Measurements from ENCODE around the gene USP24.

USP24 gene

GRCh38 chr1:55067914-55068313, 147.2 kb downstream of the USP24 start:
- no peak for DNase-seq (ENCODE audit: low read depth in 3 of 3)

- no peak for DNase-seq (ENCODE audit: low read depth in 3 of 3)
Measured at GRCh38 chr1:55067022-55067778, 148.0 kb downstream of the USP24 start.

GRCh38 chr1:55065648-55066047, 149.5 kb downstream of the USP24 start:
- DNase-seq (ENCODE audit: low read depth in 3 of 3), result no peak

- no peak for DNase-seq (ENCODE audit: low read depth in 3 of 3)
Measured at GRCh38 chr1:55064861-55065263, 150.3 kb downstream of the USP24 start.

GRCh38 chr1:55064071-55064581, 151.0 kb downstream of the USP24 start:
- no peak for DNase-seq (ENCODE audit: low read depth in 3 of 3)

- DNase-seq (ENCODE audit: low read depth in 3 of 3), result no peak
Measured at GRCh38 chr1:55063577-55063942, 151.6 kb downstream of the USP24 start.

GRCh38 chr1:55062801-55063576, 152.2 kb downstream of the USP24 start:
- no peak for DNase-seq (ENCODE audit: low read depth in 3 of 3)

GRCh38 chr1:55061706-55062321, 153.3 kb downstream of the USP24 start:
- DNase-seq (ENCODE audit: low read depth in 3 of 3), result no peak

- no peak for DNase-seq (ENCODE audit: low read depth in 3 of 3)
Measured at GRCh38 chr1:55061000-55061705, 154.0 kb downstream of the USP24 start.

GRCh38 chr1:55060133-55060999, 154.8 kb downstream of the USP24 start:
- DNase-seq (ENCODE audit: low read depth in 3 of 3), result no peak

- no peak for DNase-seq (ENCODE audit: low read depth in 3 of 3)
Measured at GRCh38 chr1:55059302-55060132, 155.6 kb downstream of the USP24 start.

GRCh38 chr1:55057956-55058298, 157.2 kb downstream of the USP24 start:
- DNase-seq (ENCODE audit: low read depth in 3 of 3), result no peak

- no peak for DNase-seq (ENCODE audit: low read depth in 3 of 3)
Measured at GRCh38 chr1:55057270-55057955, 157.8 kb downstream of the USP24 start.

- no peak for DNase-seq (ENCODE audit: low read depth in 3 of 3)
Measured at GRCh38 chr1:55056632-55056992, 158.6 kb downstream of the USP24 start.

- DNase-seq (ENCODE audit: low read depth in 3 of 3), result no peak
Measured at GRCh38 chr1:55055951-55056631, 159.1 kb downstream of the USP24 start.

GRCh38 chr1:55055084-55055882, 159.9 kb downstream of the USP24 start:
- no peak for DNase-seq (ENCODE audit: low read depth in 3 of 3)

- DNase-seq (ENCODE audit: low read depth in 3 of 3), result no peak
Measured at GRCh38 chr1:55054396-55054795, 160.8 kb downstream of the USP24 start.

- no peak for DNase-seq (ENCODE audit: low read depth in 3 of 3)
Measured at GRCh38 chr1:55053265-55053954, 161.8 kb downstream of the USP24 start.
